CD4-positive, alpha-beta T cell treated with Interleukin-17A for 4 hours (primary cell): ENCODE results near the gene KHDRBS2.

Source experiments
- DNase-seq: peaks from one replicate; pipeline ENCODE4 v3.0.0-alpha.2; 2020; ENCODE audit warnings: mixed read lengths

The KHDRBS2 gene

DNA sequence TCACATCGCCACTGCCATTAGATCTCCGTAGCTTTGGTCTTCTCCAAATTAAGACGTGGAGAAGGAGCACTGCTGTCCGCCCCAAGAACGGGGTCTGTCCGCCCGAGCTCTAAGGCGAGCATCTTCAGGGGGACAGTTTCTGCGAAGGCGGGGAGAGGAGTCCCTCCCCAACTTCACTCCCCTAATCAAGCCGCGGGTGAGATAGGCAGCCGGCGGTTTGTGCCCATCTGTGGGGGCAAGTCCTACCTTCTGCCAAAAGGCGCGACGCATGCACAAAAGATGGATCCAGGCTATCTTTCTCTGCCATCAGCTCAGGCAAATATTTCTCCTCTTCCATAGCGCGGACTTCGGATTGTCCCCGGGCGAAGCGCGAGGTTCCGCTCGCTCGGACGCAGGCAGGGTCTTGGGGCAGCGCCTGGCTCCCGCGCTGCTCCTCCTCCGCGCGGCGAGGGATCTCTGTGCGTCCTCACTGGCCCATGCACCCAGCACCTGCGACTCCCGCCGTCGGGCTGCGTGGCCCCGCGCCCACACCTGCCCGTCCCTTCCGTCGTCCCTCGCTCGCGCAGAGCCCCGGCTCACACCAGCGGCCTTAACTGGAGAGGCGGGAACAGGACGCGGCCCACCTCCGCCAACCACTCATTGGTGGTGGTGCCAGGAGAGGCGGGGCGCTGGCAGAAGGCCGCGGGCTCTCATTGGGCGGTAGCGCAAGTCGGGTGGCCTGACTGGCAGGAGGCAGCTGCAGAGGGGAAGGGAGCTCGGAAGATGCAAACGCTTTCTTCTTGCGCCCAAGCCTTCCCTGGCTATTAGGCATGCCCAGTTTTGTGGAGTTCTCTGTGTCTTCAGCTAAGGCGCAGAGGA is at the start of gene KHDRBS2:
Gene KHDRBS2 (minus strand): TSS at position 614 of the 858 bp plus-strand sequence.
- DNase-seq = peak; percentile 7

DNA sequence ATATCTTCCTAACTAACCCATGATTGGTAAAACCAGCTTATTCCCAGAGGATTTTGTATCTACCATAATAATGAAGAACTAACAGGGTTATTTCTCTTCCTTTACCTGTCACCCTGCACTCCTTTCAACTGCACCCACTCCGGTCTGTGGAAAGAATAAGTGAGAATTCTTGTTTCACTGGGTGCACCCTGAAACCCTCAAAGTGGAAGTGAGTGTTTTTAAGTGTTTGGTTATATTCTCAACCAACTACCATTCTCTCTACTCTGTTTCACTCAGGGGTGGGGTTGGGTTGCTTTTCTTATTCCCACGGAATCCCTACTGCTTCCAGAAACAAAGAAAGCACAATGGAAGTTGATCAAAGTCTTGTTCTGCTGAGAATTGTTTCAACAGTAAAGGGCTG is 42.6 kb upstream of the KHDRBS2 start:
- DNase-seq = no peak

DNA sequence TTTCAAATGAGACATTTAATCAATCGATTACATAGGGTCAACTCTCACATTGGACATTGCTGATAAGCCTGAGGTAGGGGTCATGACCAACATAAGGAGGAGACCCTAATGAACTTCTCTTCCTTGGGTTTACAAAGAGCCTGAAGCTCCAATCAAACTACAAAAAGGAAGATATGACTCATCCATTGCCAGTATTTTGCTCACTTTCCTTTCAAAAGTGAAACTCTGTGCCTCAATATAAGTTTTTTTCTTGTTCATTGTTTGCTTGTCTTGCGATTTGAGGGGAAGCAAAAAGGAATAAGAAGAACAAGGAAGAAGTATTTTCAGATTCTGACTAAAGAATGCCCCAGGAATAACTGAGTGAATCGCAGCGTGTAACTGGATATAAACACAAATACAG is 38.8 kb upstream of the KHDRBS2 start:
- no peak for DNase-seq

DNA sequence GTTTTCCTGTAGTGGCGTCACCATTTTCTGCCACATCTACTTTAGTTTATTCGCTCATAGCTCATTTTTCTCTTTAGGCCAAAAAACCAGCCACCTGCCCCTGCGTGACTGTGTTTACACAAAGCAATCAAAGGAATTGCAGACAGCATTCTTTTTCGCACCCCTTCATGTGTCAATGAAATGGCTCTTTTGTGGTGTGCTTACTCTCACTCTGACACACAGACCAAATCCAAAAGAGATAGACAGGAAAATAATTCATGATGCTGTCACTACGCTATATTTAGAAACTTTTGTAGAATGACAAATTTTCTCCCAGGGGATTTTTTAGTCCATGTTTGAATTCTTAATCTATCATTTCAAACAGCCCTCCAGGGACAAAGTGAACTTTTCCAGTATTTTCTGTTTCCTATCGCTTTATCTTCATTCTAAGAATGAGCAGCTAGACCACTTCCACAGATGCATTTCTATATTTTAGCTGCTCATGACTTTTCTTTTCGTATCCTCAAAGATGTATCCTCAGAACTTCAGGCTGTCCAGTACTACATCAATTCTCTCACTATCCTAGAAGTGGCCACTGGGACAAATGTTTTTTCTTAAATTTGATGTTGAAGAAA is 37.9 kb upstream of the KHDRBS2 start:
- DNase-seq = no peak

DNA sequence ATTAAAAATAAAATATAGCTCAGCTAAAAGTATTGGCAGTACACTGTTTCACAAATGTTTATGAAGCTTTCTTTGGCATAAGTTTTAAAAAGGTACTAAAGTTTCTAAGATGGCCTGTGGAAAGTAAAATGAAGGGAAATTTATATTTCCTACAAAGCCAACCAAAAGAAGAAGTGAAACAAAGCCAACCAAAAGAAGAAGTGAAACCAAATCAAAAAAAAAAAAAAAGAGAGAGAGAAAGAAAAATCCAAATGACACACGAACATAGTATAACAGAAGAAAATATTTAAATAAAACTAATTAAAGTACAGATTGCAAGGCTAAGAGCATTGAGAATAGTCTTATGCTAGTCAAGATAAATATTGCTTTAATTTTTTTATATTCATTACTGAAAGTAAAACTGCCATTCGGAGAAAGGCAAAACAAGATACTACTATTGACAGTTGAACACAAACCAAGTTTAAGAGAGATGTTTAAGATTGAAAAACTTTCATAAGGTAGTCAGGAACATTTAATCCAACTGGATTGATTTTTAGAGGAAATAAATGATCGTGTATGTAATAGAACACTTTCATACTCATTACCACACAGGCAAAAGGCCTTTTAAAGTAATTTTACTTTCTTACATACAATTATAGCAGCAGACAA is 12.8 kb upstream of the KHDRBS2 start:
- no peak for DNase-seq

DNA sequence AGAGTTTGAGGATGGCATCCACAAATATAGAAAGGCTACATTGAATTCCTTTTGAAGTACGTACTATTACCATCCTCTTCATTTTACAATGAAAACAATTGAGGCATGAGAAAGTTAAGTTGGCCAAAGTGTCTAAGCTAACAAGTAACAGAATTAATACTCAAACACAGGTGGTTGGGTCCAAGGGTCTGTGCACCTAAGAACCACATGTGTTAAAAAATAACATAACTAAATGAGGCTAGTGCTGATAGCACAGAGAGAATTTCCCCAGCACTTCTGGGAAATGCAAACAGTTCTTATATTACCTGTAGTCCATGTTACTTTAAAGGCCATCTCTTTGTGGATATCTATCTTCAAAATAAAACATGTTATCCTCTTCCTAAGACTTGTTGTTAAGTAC is 10.5 kb upstream of the KHDRBS2 start:
- DNase-seq = no peak

DNA sequence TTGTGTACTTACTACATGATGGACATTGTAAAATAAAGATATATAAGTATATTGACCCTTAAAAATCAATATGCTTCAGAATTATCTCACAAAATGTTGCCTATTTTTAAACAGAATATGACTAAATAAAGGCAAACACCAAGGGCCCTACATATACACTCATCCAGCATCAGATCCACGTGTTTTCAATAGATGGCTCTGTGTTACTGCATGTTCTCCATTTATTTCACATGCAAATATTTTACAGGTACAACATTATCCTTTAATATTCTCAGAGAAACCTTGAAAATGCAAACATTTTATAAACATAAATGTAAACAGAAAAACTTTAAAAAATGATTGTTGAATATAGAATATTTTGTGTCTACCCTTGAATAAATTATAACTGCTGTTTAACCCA is 2.9 kb upstream of the KHDRBS2 start:
- no peak for DNase-seq

DNA sequence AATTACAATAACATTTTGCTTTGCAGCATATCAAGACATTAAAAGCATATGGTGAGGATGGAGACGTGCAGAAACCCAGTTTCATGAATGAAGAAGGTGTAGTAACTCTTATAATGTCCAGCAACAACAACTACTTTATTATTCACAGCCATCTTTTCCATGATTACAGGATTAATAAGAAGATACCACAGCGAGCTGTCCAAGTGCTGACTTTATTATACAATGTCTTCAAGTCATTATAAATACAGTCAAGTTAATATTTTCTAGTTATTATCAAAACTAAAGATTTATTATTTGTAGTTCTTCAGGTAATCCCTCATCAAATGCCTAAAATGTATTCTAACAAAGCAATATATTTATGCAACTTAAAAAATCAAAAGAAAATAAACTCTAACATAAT is 2.5 kb upstream of the KHDRBS2 start:
- no peak for DNase-seq

DNA sequence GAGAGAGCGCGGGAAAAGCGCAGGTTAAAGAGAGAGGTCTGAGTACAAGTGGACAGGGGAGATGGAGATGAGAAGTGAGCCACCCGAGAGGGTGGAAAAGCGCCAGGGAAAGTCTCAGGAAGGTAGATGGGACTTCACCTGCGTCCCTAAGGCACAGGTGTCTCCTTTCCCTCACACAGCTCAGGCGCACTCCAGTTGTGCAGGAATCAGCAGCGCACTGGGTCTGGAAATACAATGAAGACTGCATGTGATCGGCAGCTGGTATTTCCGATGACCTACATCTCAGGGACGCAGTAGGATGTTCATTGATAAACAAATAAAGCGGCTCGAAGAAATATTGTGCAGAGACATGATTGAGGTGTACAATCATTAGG is 432 bp upstream of the KHDRBS2 start:
- no peak for DNase-seq

DNA sequence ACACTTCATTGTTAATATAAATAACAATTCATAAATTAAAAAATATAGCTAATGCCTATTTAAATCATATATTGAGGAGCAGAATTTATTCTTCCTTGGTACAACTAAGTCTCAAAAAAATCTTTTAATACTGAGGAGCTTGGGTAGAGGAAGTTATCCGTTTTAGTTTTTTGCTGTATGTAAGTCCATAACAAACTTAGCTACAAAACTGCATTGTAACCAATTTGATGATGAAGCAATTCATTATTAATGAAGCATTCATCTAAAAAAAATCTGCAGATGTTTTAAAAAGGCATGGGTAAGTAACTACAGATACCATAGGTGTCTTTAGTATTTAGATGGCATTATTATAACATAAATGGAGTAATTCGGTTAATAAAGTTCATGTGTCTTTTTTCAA is 1.3 kb downstream of the KHDRBS2 start:
- no peak for DNase-seq

DNA sequence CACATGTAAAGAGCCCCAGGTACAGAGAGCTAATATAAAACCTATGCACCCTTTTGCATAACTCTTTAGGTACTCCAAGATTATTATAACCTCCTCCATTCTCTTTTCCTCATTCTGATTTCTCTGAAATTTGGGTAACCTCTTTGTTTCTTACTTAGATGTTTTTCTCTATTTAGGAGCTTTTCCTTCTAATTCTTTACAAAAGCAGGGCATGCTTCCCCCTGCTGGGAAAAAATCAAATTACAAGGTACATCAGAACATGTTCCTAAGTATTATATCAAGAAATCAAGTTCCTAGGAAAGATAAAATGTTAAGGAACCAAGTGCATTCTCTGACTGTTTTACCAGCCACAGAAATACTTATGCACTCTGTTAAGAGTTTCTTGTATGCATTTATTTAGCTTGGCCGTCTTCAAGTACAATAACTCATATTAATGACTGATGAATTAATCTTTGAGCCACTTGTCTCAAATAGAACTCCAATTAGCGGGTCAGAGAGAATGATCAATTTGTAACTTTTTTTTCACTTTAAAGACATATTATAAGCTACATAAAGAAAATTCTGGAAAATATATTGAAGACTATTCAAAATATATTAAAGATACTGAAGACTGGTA is 2.1 kb downstream of the KHDRBS2 start:
- no peak for DNase-seq

DNA sequence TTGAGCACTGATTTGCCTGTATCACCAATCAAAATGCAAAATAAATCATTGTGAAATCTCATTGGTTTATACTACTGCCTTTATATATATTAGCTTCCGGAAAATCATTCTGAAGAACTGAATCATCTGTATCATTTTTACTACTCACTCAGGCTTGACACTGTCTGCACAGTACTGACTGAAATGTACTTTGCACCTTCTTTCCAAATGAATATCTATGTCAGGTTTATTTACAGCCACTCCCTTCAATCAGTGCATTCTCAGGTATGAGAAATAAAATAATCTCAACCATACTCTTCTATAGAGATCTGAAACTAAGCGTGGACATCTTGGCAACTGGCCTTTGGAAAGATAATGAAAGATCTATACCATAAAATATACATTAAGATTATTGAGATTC is 2.7 kb downstream of the KHDRBS2 start:
- DNase-seq = no peak

DNA sequence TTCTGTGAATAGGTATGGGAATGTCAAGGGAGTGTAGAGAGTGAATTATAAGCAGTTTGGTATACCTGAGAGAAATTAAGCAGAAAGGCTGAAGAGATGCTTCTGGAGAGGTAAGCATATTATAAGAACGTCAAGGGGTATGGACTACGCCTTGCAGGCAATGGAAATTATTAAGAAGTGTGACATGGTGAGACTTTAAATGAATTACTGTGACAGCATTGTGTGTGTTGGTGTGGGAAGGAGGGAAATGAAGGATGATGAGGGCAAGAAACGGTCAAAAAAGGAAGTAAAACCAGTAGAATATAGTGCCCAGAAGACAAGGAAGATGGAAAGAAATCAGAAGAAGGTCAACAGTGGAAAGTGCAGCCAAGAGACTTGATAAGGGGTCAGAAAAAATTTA is 5.9 kb downstream of the KHDRBS2 start:
- DNase-seq = no peak

DNA sequence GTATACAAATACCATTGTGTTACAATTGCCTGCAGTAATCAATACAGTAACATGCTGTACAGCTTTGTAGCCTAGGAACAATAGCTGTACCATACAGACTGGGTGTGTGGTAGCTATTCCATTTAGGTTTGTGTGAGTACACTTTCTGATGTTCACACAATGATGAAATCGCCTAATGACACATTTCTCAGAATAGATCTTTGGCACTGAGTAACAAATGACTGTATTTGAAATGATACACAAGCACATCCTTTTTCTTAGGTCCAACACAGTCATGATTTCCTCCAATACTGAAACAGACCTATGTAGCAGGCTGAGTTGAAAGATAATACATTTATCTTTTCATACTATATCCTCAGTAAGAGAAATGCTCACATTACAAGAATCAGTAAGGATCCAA is 13.9 kb downstream of the KHDRBS2 start:
- DNase-seq = no peak

DNA sequence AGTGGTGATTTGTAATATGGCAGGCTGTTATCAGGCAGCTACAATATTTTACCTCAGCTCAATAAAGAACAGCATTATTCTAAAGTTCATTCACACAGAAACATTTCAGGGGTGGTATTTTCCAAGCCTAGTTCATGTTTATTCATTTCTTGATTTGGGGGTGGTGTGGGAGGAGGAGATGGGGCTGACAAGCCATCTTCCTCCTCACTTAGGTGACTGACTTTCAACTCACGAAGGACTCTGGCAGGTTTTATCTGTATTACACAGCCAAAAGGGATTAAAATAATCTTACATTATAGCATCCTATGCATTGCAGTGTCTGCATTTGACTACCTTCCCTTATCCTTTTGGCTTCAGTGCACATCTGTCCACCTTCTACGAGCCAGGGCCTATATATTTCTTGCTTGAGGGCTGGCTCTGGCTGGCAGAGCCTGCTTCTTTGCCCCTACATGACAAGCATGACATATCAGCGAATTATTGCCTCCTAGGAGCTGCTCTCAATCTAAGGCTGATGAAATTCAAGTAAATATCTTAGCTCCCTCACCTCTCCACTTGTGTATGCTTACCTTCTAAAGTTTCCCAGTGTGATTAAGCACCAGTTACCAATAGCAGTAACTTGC is 20.0 kb downstream of the KHDRBS2 start:
- no peak for DNase-seq

DNA sequence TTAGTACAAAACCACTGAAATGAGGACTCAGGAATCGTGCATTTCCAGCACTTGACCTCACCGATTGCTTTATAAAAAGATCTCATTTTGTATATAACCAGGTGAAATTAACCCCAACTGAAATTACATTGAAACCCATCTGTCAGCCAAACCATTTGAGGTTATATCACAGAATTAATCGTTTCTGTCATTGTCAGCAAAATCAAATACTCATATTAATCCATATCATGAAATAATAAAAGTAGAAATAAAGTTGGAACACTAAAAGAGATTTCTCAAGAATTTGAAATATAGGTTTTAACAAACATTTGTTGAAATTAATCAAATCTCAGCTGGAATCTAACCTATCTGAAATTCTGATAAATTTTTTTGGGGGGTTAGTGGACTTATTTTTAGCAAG is 23.7 kb downstream of the KHDRBS2 start:
- no peak for DNase-seq

DNA sequence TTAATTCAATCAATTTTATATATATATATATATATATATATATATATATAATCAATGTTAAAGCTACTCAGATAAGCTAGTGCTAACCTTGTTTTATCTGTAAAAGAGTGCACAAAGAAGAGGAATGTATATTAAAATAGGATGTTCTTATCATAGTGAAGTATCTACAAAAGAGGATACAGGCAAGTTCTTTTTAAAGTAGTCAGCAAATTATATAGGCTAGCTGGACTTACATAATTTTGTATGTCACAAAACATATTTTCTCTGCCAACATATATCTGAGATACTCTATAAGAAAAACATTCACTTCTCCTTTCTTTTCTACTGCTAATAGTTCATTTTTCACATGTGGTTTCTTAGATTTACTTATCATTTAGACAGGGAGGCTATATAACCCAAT is 39.9 kb downstream of the KHDRBS2 start:
- no peak for DNase-seq

DNA sequence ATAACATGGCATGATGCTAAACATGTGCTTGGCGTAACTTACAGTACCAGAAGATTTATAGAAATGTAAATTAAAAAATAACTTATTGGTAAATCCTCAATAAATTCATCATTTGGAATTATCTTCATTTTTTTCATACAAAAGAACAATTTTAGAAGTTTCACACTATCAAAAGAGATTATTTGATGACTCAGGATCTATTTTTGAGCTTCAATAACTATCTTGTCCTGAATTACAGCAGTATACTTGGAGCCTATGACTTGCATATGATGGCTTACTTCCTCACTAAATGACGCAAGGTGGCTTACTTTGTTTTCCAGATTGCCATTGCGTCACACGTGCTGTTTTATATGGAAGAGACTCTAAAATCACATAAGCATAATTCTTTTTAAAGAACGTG is 49.2 kb downstream of the KHDRBS2 start:
- no peak for DNase-seq

DNA sequence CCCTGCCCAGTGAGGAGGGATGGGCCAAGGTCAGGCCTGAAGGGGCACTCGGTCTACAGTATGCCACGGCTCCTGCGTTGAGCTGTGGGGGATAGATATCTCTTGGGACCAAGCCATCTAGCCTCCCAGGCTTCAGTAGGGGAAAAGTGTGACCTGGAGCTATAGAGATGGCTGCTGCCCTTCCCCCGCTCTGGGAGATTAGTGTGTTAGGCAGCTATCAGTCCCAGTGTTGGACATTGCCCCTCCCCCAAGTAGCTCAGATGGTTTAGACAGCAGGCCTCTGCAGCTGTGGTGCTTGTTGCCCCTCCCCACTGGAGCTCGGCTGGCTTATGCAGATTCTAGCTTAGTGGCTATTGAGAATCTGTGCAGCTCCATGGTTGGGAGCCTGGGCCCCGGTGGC is 56.8 kb downstream of the KHDRBS2 start:
- DNase-seq = no peak

DNA sequence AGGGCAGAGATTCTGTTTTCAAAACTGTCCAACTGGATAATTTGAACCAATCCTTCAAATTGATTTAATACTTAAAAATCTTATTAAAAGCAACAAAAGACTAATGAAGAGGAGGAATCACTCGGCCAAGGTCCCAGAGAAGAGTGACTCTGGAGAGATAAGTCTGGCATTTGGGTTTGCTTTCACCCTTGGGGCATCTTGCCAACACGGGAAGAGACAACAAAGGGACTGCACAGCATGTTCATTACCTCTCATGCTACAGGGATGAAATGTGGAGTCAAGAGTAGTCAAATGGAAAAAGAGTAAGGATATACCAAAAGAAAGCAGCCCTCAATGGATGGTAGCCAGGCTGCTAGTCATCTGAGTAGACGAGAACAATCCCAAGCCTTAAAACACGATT is 68.2 kb downstream of the KHDRBS2 start:
- no peak for DNase-seq

DNA sequence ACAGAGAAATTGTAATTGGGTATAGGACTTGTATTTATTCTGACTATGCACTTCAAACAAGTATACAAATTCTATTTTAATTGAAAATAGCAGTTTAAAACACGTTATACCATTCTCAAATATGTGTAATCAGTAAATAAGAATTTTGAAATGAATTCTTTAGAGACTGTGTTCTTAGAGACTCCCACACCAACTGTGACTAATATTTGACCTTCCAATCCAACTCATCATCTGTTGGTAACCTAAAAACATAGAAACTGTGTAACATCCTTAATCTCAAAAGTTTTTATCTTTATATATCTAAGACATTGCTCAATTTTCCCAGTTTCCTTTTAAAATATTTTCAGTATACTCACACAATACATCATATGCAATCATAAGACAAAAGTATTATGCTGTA is 83.9 kb downstream of the KHDRBS2 start:
- DNase-seq = no peak

DNA sequence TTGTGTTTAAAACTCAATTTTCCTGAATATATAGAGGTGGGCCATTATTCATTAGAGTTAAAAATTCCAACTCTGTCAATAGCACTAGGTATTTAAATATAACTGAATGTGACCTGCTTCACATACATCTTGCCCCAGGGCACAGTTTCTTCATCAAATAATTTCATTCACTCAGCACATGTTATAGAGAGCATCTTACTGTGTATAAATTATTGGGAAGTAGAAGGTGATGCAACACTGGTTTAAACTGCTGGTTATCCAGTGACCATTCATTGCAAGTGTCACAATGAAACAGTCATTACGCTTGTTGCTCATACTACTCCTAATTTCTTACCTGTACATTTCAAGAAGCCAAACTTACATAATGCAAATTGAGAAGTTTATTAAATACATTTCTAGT is 93.4 kb downstream of the KHDRBS2 start:
- no peak for DNase-seq

DNA sequence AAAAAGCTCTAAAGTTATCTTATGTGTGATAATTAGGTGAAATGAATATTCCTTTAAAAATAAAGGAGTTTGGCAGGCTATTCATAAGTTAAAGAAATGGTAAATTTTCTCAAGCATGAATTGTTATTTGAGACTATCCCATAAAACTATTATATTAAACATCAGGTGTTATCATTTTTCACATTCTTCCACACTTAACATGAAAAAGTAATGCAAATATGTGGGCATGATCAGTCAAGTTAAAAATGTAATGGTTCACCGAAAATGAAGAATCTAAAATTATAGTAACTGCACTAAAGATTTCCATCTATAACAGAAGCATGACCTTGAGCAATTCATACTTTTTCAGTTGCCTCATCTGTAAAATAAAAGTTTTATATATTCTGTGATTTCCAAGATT is 110.8 kb downstream of the KHDRBS2 start:
- no peak for DNase-seq
